DMS 273 treated with DMSO at 0.1 percent for 48 hours (cell line): ENCODE measurements around the gene AMN.

Source experiments
- DNase-seq: peaks from one replicate; lab custom pipeline; 2025; lab: John Stamatoyannopoulos, UW

The AMN gene

GRCh38 chr14:102944448-102945330 lies 22.2 kb downstream of the AMN start:
- no peak for DNase-seq

- no peak for DNase-seq
Observed at GRCh38 chr14:102945346-102946130, 23.1 kb downstream of the AMN start.

DNA sequence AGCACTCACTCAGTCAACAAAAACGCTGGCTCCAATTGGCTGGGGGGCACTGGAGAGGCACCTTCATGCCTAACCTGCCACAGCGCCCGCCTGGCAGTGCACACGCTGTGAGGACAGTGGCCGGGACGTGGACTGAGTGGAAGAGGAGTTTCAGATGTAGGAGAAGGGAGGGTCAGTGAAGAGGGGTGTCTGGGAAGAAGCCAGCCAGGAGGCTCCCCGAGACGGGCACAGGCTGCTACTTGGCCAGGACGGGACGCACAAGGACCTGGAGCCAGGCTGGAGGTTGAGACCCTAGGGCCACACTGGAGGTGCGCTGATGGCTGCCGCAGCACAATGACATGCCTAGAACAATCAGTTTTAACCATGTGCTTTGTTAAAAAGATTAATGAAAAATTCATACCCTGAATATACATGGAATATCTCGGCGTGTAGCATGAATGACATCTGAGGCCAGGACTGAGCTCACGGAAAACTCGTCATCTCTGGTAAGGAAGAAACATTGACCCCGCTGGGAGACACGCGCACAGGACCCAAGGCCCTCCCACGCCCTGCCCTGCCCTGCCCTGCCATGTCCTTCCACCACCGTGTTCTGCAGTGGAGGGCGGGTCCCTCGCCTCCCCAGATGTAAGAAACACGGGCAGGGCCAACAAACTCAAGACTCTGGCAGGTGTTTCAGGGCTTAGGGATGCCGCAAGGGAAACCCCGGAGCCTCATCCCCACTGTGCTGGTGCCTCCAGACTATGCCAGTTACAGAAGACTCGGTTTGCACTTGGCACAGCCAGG lies 25.0 kb downstream of the AMN start:
- no peak for DNase-seq

DNA sequence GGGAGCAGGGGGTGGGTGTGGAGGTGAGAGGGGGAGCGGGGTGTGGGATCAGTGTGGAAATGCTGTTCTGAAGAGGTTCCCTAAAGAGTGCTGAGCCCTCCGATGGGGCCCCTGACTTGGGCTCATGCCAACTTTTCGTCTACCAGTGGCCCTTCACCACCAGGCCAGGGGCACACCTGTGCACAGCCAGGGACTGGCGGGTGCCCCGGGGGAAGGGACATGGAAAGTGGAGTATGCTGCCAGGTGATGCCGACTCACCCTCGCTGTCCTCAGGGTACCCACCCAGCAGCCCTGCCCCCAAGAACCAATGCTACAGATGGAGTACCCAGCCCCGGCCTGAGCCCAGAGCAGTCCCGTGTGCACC lies 26.2 kb downstream of the AMN start:
- DNase-seq, result no peak

- no peak for DNase-seq
Observed at GRCh38 chr14:102949062-102949800, 26.8 kb downstream of the AMN start.

DNA sequence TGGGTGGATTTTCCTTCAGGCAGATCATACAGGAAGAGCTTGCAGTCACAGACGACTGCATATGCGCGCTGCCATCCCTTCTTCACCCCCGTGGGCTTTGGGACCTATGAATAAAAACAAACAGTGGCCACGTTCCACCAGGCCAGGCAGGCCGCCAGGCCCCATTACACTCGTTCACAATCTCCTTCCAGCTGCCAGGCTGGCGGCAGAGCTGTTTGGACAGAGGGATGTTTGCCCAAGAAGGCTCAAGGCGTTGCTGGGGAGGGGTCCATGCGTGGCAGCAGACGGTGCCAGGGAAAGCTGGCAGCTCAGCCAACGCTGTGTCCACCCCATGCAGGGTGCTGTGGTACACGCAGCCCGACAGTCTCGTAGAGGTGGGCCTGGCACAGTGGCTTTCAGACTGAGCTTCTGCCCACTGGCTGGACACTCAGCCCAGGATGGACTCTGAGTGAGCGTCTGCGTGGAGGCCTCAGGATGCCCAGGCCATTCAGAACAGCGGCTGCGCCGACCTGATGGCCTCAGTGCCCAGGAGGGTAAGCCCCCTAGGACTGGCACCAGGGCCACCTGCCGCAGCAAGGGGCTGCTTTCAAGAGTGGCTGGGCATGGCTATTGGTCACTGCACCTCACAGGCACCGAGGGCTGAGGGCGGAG lies 27.5 kb downstream of the AMN start:
- DNase-seq, result no peak

DNA sequence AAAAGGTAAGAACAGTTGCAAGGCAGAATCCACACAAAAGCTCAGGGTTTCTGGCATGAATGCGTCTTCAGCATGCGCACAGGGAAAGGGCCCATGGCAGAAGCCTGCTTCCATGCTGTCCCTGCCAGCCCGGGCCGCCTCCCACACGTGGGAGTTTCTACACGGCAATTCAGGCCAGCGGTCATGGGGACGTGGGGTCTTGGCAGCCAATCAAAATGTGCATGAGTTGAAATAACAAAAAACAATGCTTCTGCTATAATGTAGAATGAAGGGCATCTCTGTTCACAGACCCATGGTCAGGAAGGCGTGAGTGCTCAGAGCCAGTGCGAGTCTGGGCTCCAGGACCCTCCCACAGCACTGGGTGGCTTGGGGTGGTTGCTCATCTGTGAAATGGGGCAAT lies 28.6 kb downstream of the AMN start:
- no peak for DNase-seq

DNA sequence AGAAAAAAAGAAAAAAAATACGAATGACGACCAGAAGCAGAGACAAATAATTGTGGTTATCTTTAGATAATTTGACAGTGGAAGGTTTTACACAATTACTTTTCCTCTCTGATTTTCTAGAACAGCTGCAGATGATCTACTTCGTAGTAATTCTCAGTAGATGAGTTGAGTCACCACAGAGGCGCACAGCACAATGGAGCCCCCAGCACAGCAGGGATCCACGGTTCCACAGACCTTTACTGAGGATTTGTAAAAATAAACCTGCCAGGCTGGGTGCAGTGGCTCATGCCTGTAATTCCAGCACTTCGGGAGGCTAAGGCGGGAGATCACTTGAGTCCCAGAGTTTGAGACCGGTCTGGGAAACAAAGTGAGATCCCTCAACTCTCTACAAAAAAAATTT lies 29.3 kb downstream of the AMN start:
- DNase-seq, result no peak

GRCh38 chr14:102952276-102952675 lies 29.8 kb downstream of the AMN start:
- no peak for DNase-seq

- DNase-seq, result no peak
Observed at GRCh38 chr14:102953100-102953499, 30.6 kb downstream of the AMN start.

DNA sequence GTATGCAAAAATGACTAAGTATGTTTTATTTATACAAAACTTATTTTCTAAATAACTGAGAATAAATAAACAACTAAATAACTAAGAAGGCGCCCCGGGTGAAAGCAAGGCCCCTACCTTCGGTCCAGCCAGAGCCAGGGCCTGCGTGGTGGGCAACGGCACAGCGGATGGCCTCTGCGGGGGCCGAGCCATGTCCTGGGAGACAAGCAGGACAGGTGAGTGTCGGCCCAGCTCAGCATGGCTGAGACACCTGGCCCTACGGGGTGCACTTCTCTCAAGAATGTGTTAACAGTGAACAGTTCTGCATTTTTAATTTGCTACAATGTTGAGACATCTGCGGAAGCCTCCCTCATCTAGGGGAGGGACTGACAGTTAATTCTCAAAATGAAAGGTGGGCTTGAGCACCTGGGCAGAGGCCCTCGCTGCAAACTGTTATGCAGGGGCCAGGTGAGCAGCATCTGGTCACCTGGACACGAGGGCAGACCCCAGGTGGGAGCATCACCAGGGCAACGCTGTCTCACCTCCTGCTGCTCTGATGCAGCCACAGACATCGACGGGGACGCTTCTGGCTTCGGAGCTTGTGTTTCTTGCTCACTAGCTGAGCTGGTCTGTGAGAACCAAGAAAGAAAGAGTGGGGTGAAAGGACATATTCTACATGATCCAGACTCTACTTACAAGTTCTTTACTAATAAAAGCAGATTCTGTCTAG lies 31.8 kb downstream of the AMN start:
- no peak for DNase-seq

DNA sequence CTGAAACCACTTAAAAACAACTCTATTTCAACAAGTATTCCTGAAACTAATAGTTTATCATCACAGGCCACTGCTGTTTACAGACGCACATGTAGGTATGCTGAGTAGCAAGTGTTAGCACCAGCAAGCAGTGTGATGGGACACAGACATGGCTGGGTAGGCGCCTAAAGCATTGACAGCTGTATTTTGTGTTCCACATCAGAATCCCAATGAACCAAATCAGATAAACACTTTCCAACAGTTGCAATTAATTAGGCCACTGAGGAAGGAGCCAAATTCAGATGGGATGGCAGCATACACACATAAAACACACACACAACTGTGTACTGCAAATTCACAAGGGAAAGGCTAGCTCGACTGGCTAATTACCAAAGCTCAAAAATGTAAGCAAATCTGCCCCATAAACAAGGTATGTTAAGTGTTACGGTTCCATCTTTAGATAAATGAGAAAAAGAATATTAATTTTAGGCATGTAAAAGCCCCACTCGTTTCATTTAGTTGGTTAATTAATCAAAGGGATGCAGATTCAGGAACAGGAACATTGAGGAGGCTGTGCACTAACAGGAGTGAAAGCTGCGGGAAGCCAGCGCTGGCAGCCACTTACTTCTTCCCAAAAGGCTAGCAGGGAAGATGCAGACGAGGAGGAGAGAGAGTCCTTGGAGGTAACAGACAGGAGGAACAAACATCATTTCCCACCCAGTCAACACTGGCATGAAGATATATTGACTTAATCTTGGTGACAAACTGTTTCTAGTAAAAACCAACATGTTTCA lies 33.4 kb downstream of the AMN start:
- DNase-seq, result no peak

DNA sequence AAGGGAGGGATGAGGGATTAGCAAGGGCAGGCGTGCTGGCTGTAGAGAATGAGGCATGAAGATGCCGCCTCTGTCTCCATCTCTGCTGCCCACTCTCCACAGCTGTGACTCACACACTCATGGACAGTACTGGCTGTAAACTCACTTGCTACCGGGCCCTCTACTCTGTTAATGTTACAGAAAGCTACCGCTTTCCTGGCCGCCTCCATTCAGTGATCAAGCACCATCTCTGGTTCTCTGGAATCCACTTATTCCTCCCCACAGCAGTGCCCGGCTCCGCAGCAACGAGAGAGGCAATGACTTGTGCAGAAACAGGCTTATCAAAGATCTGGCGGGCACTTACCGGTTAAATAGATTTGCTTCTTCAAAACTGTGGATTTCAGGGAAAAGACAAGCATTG lies 34.8 kb downstream of the AMN start:
- DNase-seq, result no peak

- no peak for DNase-seq
Observed at GRCh38 chr14:102958461-102958860, 36.0 kb downstream of the AMN start.

DNA sequence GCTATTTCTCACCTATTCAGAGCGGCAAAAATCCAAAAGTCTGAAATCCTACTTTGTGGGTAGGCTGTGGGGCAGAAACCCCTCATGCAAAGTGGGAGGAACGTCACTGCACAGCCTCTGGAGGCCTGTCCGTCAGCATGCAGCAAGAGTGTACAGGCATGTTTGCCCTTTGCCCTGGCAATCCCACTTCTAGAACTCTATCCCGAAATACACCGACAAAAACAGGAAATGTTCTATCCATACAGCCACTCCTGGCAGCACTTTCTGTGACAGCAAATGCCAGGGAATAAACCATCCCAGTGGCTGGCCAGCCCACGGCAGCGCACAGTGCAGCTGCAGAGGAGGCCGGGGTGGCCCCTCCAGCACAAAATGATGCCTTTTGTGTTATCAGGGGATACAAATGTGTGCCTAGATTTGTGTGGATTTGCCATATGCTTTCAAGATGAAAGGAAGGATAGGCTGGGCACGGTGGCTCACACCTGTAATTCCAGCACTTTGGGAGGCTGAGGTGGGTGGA lies 39.7 kb downstream of the AMN start:
- DNase-seq, result no peak

DNA sequence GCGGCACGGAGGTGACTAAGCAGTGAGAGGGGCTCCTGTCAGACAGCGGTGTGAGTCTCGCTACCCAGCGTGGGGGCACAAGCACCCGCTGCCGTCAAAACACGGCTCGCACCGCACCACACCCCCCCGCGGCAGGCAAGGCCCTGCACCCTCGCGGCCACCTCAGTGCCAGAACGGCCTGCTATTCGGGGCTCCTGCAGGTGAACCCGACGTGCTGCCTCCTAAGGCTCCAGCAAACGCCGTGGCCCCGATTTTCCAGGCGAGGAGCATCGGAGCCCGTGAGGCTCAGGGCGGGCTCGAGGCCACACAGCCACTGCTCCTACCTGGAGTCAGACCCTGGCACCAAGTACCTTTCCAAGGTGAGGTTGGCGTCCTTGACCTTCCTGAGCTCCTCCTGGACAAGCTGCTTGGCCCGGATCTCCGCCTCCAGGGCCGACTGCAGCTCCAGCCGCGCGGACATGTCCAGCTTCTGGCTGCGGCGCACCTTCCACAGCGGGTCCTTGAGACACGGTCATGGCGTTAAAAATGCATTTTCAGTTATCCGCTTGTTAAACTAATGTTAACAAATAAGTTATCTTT lies 41.8 kb downstream of the AMN start:
- no peak for DNase-seq

- no peak for DNase-seq
Observed at GRCh38 chr14:102965282-102965681, 42.8 kb downstream of the AMN start.

- no peak for DNase-seq
Observed at GRCh38 chr14:102965971-102966655, 43.6 kb downstream of the AMN start.
